22Rv1 (cell line): Measurements from ENCODE around the gene TTN.

ENCODE experiments used
- H3K27ac ChIP-seq: fragments of 450-650 bp; 2 replicates; pipeline ENCODE4 v1.5.1; 2017
- CTCF ChIP-seq: fragments of 450-650 bp; IDR thresholded peaks from 2 replicates; pipeline ENCODE4 v1.5.1; 2017; ENCODE audit warnings: mild to moderate bottlenecking
- ZFX ChIP-seq: fragments of 450-650 bp; IDR thresholded peaks from 2 replicates; pipeline ENCODE4 v1.6.1; 2017; ENCODE audit warnings: antibody characterized with exemption, borderline replicate concordance

TTN gene

GRCh38 chr2:178828486-178828881 lies 21.3 kb upstream of the TTN start:
- H3K27ac ChIP-seq, result no peak overlapping the region
- TF ChIP-seq CTCF (no peak), ZFX (no peak)

GRCh38 chr2:178827739-178828485 lies 20.7 kb upstream of the TTN start:
- no peak overlapping the region for H3K27ac ChIP-seq
- TF ChIP-seq CTCF, result no peak
- no peak for TF ChIP-seq ZFX

- no peak overlapping the region for H3K27ac ChIP-seq
These were observed 19.9 kb upstream of the TTN start for GRCh38 chr2:178827111-178827510.

GRCh38 chr2:178825183-178825582 lies 18.0 kb upstream of the TTN start:
- TF ChIP-seq ZFX (no peak), CTCF (no peak)
- no peak overlapping the region for H3K27ac ChIP-seq

More at GRCh38 chr2:178827111-178827510, 19.9 kb upstream of the TTN start:
- TF ChIP-seq ZFX (no peak), CTCF (no peak)

GRCh38 chr2:178824181-178824580 lies 17.0 kb upstream of the TTN start:
- no peak overlapping the region for H3K27ac ChIP-seq
- TF ChIP-seq CTCF (no peak), ZFX (no peak)

- TF ChIP-seq CTCF (no peak), ZFX (no peak)
- no peak overlapping the region for H3K27ac ChIP-seq
These were observed 12.8 kb upstream of the TTN start for GRCh38 chr2:178819992-178820391.

GRCh38 chr2:178819147-178819875 lies 12.1 kb upstream of the TTN start:
- H3K27ac ChIP-seq, result no peak overlapping the region
- TF ChIP-seq CTCF (no peak), ZFX (no peak)
